GM21360 (cell line): ENCODE results near the gene FDCSP.
"Not testable (repeated sequence)": the region's sequence is repeated elsewhere in the genome, so short reads cannot be mapped to it uniquely, and the experiment has no call there.

Experiments used
- ATAC-seq: cut with Tn5 transposase; IDR thresholded peaks from one replicate; pipeline ENCODE4 v1.9.1; 2021; ENCODE audit warnings: mild to moderate bottlenecking, moderate library complexity; ENCODE audit not compliant: unreplicated experiment

Gene FDCSP

GRCh38 chr4:70239131-70239883 lies 13.4 kb downstream of the FDCSP start:
- no peak for ATAC-seq

- no peak for ATAC-seq
Observed at GRCh38 chr4:70239884-70240591, 14.1 kb downstream of the FDCSP start.

- not testable (repeated sequence) for ATAC-seq
Observed at GRCh38 chr4:70242297-70242696, 16.4 kb downstream of the FDCSP start, which contains the start of gene CSN3. TSS of gene CSN3 (plus strand) at chr4:70242597. CDS start at chr4:70244820, 2,223 bp downstream.

- no peak for ATAC-seq
Observed at GRCh38 chr4:70243091-70243490, 17.2 kb downstream of the FDCSP start.

- ATAC-seq: no peak
Observed at GRCh38 chr4:70251250-70251944, 25.5 kb downstream of the FDCSP start.

- ATAC-seq: no peak
Observed at GRCh38 chr4:70251945-70252277, 26.0 kb downstream of the FDCSP start.

GRCh38 chr4:70269674-70270073 lies 43.8 kb downstream of the FDCSP start:
- no peak for ATAC-seq

- no peak for ATAC-seq
Observed at GRCh38 chr4:70277121-70277520, 51.2 kb downstream of the FDCSP start.

GRCh38 chr4:70280567-70280966 lies 54.6 kb downstream of the FDCSP start:
- ATAC-seq: no peak
